ENCODE data around the gene HRH4.

- no peak for TF ChIP-seq CTCF (optimal IDR thresholded peaks at IDR 0.05 in 1 of 3, IDR thresholded peaks at IDR 0.05 in 1 of 3, conservative IDR thresholded peaks at IDR 0.05 in 1 of 3; ENCODE audit: extremely low read depth in 1 of 3, insufficient read depth in 2 of 3, low read length in 3 of 3)
- no peak for TF ChIP-seq EZH2 (IDR thresholded peaks at IDR 0.05; ENCODE audit: low read length)
These were observed 57.1 kb downstream of the HRH4 start for GRCh38 chr18:24517554-24517953.

Data from keratinocyte (primary cell).